ENCODE data around the gene FABP2. TPM values are rescaled to one million over a fixed set of nuclear protein-coding genes. Genes with fewer than 3 reads are reported as not detected.

Gene FABP2
- total RNA-seq, 1 donor: not detected

- no peak overlapping the region for H3K4me2 ChIP-seq (ENCODE audit: insufficient read depth, low read length)
- H3K36me3 ChIP-seq (ENCODE audit: insufficient read depth, low read length): no peaks in the 10 kb centered on the region
- DNase-seq (ENCODE audit: insufficient read length, low spot score, missing footprints): no peak
- no peaks in the 10 kb centered on the region for H3K9me3 ChIP-seq (ENCODE audit: low read depth, low read length)
- no peaks in the 10 kb centered on the region for H4K20me1 ChIP-seq (ENCODE audit: insufficient read depth, low read length)
- no peaks in the 10 kb centered on the region for H3K4me1 ChIP-seq (ENCODE audit: insufficient read depth, low read length)
- no peak overlapping the region for H3K4me3 ChIP-seq (ENCODE audit: insufficient read depth, low read length)
- no peak overlapping the region for H2AFZ ChIP-seq (ENCODE audit: low read length)
- TF ChIP-seq CTCF (IDR thresholded peaks at IDR 0.05; ENCODE audit: extremely low read depth, low read depth, low read length): no peak
- H3K27me3 ChIP-seq (ENCODE audit: insufficient read depth, low read length): peaks cover 7% of the 10 kb centered on the region
- no peaks in the 10 kb centered on the region for H3K79me2 ChIP-seq (ENCODE audit: insufficient read depth, low read length)
- H3K27ac ChIP-seq (ENCODE audit: low read depth, low read length): no peak overlapping the region
Measured at GRCh38 chr4:119329835-119330620, 8.1 kb upstream of the FABP2 start.

- Histone ChIP-seq H3K27me3 (ENCODE audit: insufficient read depth, low read length) (peaks cover 7% of the 10 kb centered on the region), H3K4me3 (ENCODE audit: insufficient read depth, low read length) (no peak overlapping the region), H3K36me3 (ENCODE audit: insufficient read depth, low read length) (no peaks in the 10 kb centered on the region), H3K79me2 (ENCODE audit: insufficient read depth, low read length) (no peaks in the 10 kb centered on the region), H3K27ac (ENCODE audit: low read depth, low read length) (no peak overlapping the region), H3K4me2 (ENCODE audit: insufficient read depth, low read length) (no peak overlapping the region), H4K20me1 (ENCODE audit: insufficient read depth, low read length) (no peaks in the 10 kb centered on the region), H2AFZ (ENCODE audit: low read length) (no peak overlapping the region), H3K4me1 (ENCODE audit: insufficient read depth, low read length) (no peaks in the 10 kb centered on the region), H3K9me3 (ENCODE audit: low read depth, low read length) (no peaks in the 10 kb centered on the region)
- TF ChIP-seq CTCF (IDR thresholded peaks at IDR 0.05; ENCODE audit: extremely low read depth, low read depth, low read length): no peak
- no peak for DNase-seq (ENCODE audit: insufficient read length, low spot score, missing footprints)
Measured at GRCh38 chr4:119328695-119329094, 6.8 kb upstream of the FABP2 start.

- TF ChIP-seq CTCF (IDR thresholded peaks at IDR 0.05; ENCODE audit: extremely low read depth, low read depth, low read length): no peak
- Histone ChIP-seq H3K27me3 (ENCODE audit: insufficient read depth, low read length) (no peaks in the 10 kb centered on the region), H3K4me3 (ENCODE audit: insufficient read depth, low read length) (no peak overlapping the region), H3K9me3 (ENCODE audit: low read depth, low read length) (no peaks in the 10 kb centered on the region), H3K4me2 (ENCODE audit: insufficient read depth, low read length) (no peak overlapping the region), H3K79me2 (ENCODE audit: insufficient read depth, low read length) (no peaks in the 10 kb centered on the region), H3K4me1 (ENCODE audit: insufficient read depth, low read length) (peaks cover 21% of the 10 kb centered on the region), H3K36me3 (ENCODE audit: insufficient read depth, low read length) (no peaks in the 10 kb centered on the region), H3K27ac (ENCODE audit: low read depth, low read length) (no peak overlapping the region), H2AFZ (ENCODE audit: low read length) (no peak overlapping the region), H4K20me1 (ENCODE audit: insufficient read depth, low read length) (no peaks in the 10 kb centered on the region)
- no peak for DNase-seq (ENCODE audit: insufficient read length, low spot score, missing footprints)
Measured at GRCh38 chr4:119317990-119318389, 3.9 kb downstream of the FABP2 start.

- H3K27me3 ChIP-seq (ENCODE audit: insufficient read depth, low read length): no peaks in the 10 kb centered on the region
- no peaks in the 10 kb centered on the region for H3K9me3 ChIP-seq (ENCODE audit: low read depth, low read length)
- no peaks in the 10 kb centered on the region for H4K20me1 ChIP-seq (ENCODE audit: insufficient read depth, low read length)
- H3K36me3 ChIP-seq (ENCODE audit: insufficient read depth, low read length): no peaks in the 10 kb centered on the region
- peak overlapping the region; percentile 67 for H3K27ac ChIP-seq (ENCODE audit: low read depth, low read length)
- H3K4me1 ChIP-seq (ENCODE audit: insufficient read depth, low read length): peaks cover 29% of the 10 kb centered on the region
- no peak overlapping the region for H3K4me3 ChIP-seq (ENCODE audit: insufficient read depth, low read length)
- TF ChIP-seq CTCF (IDR thresholded peaks at IDR 0.05; ENCODE audit: extremely low read depth, low read depth, low read length): no peak
- no peaks in the 10 kb centered on the region for H3K79me2 ChIP-seq (ENCODE audit: insufficient read depth, low read length)
- H2AFZ ChIP-seq (ENCODE audit: low read length): peak overlapping the region; percentile 21
- H3K4me2 ChIP-seq (ENCODE audit: insufficient read depth, low read length): peak overlapping the region; percentile 30
- DNase-seq (ENCODE audit: insufficient read length, low spot score, missing footprints): no peak
Measured at GRCh38 chr4:119315036-119315435, 6.9 kb downstream of the FABP2 start.

Data from osteoblast (primary cell).